Measurements from ENCODE around the gene STOX2. TPM values are rescaled to one million over a fixed set of nuclear protein-coding genes. Genes with fewer than 3 reads are reported as not detected.

Gene STOX2
- total and polyA plus RNA-seq, 2 experiments from 2014 or later, result 6.4 to 20.1 TPM

- no peaks in the 10 kb centered on the region for H3K27me3 ChIP-seq
- no peak overlapping the region for H3K4me3 ChIP-seq
- no peak overlapping the region for H3K27ac ChIP-seq
- TF ChIP-seq CTCF (IDR thresholded peaks at IDR 0.05; ENCODE audit: low read depth, low read length), result no peak
- DNase-seq (ENCODE audit: low read depth in 1 of 2, low spot score in 1 of 2), result no peak
- H3K36me3 ChIP-seq, result no peaks in the 10 kb centered on the region
- no peaks in the 10 kb centered on the region for H3K9me3 ChIP-seq (ENCODE audit: low read depth)
- H3K4me1 ChIP-seq (ENCODE audit: low read depth), result no peaks in the 10 kb centered on the region
Observed at GRCh38 chr4:184053434-184053833, 148.3 kb downstream of the STOX2 start.

DNA sequence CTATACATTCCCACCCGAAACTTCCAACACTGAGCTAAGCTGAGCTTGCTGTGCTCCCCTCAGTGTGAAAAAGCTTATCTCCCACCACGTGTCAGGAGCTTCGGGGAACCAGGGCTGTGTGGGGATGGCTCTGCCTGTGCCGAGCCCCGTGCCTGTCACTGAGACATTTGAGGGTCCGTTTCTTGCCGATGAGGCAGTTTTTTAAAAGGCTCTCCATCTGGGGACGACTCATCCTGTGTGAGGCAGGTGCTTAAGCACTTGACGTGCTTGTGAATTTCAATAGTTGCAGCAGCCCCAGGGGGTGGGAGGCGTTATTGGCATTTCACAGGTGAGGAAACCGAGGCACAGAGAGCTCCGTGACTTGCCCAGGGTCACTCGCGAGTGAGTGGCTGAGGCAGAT, 151.8 kb downstream of the STOX2 start:
- DNase-seq (ENCODE audit: low read depth in 1 of 2, low spot score in 1 of 2), result no peak
- no peaks in the 10 kb centered on the region for H3K4me1 ChIP-seq (ENCODE audit: low read depth)
- no peak for TF ChIP-seq CTCF (IDR thresholded peaks at IDR 0.05; ENCODE audit: low read depth, low read length)

DNA sequence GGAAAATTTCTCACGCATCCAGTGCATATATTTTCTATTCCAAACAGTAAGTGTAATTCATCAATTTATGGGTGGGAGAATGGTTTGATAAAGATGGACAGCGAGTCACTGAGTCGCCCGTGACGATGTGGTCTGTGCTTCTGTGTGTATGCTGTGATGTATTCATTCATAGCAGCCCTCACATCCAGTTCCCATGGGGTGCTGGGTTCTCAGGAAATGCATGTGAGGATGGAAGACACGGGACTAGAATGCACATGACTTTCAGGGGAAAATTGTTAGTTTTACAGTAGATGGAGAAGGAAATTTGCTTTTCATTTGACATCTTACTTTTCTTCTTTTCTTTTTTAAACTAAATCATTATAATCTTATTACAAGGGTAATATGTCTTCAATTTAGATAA, 152.9 kb downstream of the STOX2 start:
- DNase-seq (ENCODE audit: low read depth in 1 of 2, low spot score in 1 of 2), result peak in 1 of 2 donors; percentile 2
- Histone ChIP-seq H3K36me3 (no peaks in the 10 kb centered on the region), H3K4me1 (ENCODE audit: low read depth) (no peaks in the 10 kb centered on the region), H3K9me3 (ENCODE audit: low read depth) (no peaks in the 10 kb centered on the region), H3K27ac (no peak overlapping the region), H3K4me3 (no peak overlapping the region), H3K27me3 (no peaks in the 10 kb centered on the region)
- TF ChIP-seq CTCF (IDR thresholded peaks at IDR 0.05; ENCODE audit: low read depth, low read length), result no peak

More for the DNA sequence above, 151.8 kb downstream of the STOX2 start:
- Histone ChIP-seq H3K27ac (no peak overlapping the region), H3K36me3 (no peaks in the 10 kb centered on the region), H3K27me3 (no peaks in the 10 kb centered on the region), H3K9me3 (ENCODE audit: low read depth) (no peaks in the 10 kb centered on the region), H3K4me3 (no peak overlapping the region)

DNA sequence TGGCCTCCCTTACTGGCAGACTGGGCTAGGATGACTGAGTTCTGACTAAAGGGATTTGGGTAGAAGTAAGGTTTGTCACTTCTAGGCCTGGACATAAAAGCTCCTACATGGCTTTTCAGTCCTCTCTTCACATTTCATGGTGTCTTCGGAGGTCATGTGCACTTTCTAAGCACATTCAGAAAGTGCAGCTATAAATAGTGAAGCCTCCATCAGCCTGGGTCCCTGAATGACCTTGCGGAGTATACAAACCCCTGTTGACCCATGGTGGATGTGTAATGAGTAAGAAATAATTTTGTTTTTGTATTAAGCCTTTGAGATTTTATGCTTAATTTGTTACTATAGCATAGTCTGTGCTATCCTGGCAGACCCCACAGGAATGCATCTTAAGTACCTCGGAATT, 154.0 kb downstream of the STOX2 start:
- no peaks in the 10 kb centered on the region for H3K4me1 ChIP-seq (ENCODE audit: low read depth)
- DNase-seq (ENCODE audit: low read depth in 1 of 2, low spot score in 1 of 2), result no peak
- no peak for TF ChIP-seq CTCF (IDR thresholded peaks at IDR 0.05; ENCODE audit: low read depth, low read length)
- no peaks in the 10 kb centered on the region for H3K9me3 ChIP-seq (ENCODE audit: low read depth)
- H3K36me3 ChIP-seq, result no peaks in the 10 kb centered on the region
- no peak overlapping the region for H3K4me3 ChIP-seq
- H3K27ac ChIP-seq, result no peak overlapping the region
- H3K27me3 ChIP-seq, result no peaks in the 10 kb centered on the region

DNA sequence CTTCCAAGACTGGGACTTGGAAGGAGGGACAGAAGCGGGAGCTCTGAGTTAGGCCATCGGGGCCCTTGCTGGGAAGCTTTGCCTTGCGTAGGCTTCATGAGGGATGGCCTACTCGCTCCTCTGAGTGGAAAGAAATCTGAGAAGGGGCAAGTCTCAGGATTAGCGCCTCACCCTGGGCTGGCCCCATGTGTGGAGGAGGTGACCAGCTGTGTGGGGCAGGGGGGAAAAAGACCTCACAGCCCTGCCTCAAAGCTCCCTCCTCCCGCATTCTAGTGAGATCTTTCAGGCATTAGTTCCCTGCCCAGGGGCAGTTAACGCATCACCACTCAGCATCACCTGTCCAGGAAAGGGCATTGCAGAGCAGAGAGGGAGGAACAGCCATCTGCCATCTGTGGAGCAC, 156.5 kb downstream of the STOX2 start:
- no peak for TF ChIP-seq CTCF (IDR thresholded peaks at IDR 0.05; ENCODE audit: low read depth, low read length)
- H3K4me3 ChIP-seq, result no peak overlapping the region
- H3K4me1 ChIP-seq (ENCODE audit: low read depth), result no peaks in the 10 kb centered on the region
- H3K9me3 ChIP-seq (ENCODE audit: low read depth), result no peaks in the 10 kb centered on the region
- no peaks in the 10 kb centered on the region for H3K36me3 ChIP-seq
- no peak overlapping the region for H3K27ac ChIP-seq
- H3K27me3 ChIP-seq, result no peaks in the 10 kb centered on the region
- DNase-seq (ENCODE audit: low read depth in 1 of 2, low spot score in 1 of 2), result no peak

DNA sequence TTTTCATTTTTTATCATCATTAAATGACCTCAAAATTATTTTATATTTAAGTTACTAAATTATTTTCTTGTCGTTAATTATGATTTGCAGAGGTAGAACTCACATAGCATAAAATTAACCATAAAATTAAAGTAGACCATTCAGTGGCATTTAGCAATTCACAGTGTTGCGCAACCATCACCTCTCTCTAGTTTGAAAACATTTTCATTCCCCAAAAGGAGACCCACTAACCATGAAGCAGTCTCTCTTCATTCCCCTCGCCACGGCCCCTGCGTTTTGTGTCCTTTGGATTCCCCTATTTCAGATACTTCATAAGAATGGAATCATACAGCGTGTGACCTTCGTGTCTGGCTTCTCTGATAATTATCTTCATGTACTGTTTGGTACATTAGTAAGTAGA, 157.7 kb downstream of the STOX2 start:
- TF ChIP-seq CTCF (IDR thresholded peaks at IDR 0.05; ENCODE audit: low read depth, low read length), result no peak
- H3K27ac ChIP-seq, result no peak overlapping the region
- H3K36me3 ChIP-seq, result no peaks in the 10 kb centered on the region
- no peak overlapping the region for H3K4me3 ChIP-seq
- no peaks in the 10 kb centered on the region for H3K9me3 ChIP-seq (ENCODE audit: low read depth)
- H3K4me1 ChIP-seq (ENCODE audit: low read depth), result no peaks in the 10 kb centered on the region
- H3K27me3 ChIP-seq, result no peaks in the 10 kb centered on the region
- DNase-seq (ENCODE audit: low read depth in 1 of 2, low spot score in 1 of 2), result no peak

Data from cardiac muscle cell (in vitro differentiated cells and primary cell).